IPS-18c (cell line): ENCODE data around the gene FNTB.
"Not testable (repeated sequence)": the region's sequence is repeated elsewhere in the genome, so short reads cannot be mapped to it uniquely, and the experiment has no call there.

Experiments used
- H3K4me3 ChIP-seq: 2 replicates; pipeline ENCODE4 v1.7.0; 2013; ENCODE audit warnings: low read depth, mild to moderate bottlenecking, low read length, moderate library complexity; ENCODE audit not compliant: insufficient read depth
- H3K9me3 ChIP-seq: one replicate; pipeline ENCODE4 v1.6.1; 2013; ENCODE audit warnings: mild to moderate bottlenecking, low read length, moderate library complexity; ENCODE audit not compliant: control insufficient read depth, insufficient read depth

Gene FNTB

GRCh38 chr14:65084554-65085505 lies 98.1 kb downstream of the FNTB start:
- Histone ChIP-seq H3K9me3 (peaks cover 11% of the 10 kb centered on the region), H3K4me3 (no peak overlapping the region)

- peaks cover 11% of the 10 kb centered on the region for H3K9me3 ChIP-seq
- not testable (repeated sequence) for H3K4me3 ChIP-seq
Observed at GRCh38 chr14:65086686-65087085, 100.0 kb downstream of the FNTB start.

GRCh38 chr14:65087835-65088234 lies 101.1 kb downstream of the FNTB start:
- peaks cover 11% of the 10 kb centered on the region for H3K9me3 ChIP-seq
- not testable (repeated sequence) for H3K4me3 ChIP-seq

- peaks cover 2% of the 10 kb centered on the region for H3K9me3 ChIP-seq
- H3K4me3 ChIP-seq, result no peak overlapping the region
Observed at GRCh38 chr14:65092349-65092748, 105.7 kb downstream of the FNTB start.

- Histone ChIP-seq H3K9me3 (no peaks in the 10 kb centered on the region), H3K4me3 (no peak overlapping the region)
Observed at GRCh38 chr14:65095633-65096205, 109.0 kb downstream of the FNTB start.

- no peak overlapping the region for H3K4me3 ChIP-seq
- no peaks in the 10 kb centered on the region for H3K9me3 ChIP-seq
Observed at GRCh38 chr14:65096323-65097089, 109.8 kb downstream of the FNTB start.

GRCh38 chr14:65098586-65098985 lies 111.9 kb downstream of the FNTB start:
- Histone ChIP-seq H3K4me3 (no peak overlapping the region), H3K9me3 (no peaks in the 10 kb centered on the region)

GRCh38 chr14:65100922-65101541 lies 114.3 kb downstream of the FNTB start:
- H3K9me3 ChIP-seq, result no peaks in the 10 kb centered on the region
- peak overlapping the region; percentile 87 for H3K4me3 ChIP-seq

- peak overlapping the region; percentile 87 for H3K4me3 ChIP-seq
- H3K9me3 ChIP-seq, result no peaks in the 10 kb centered on the region
Observed at GRCh38 chr14:65101631-65102440, 115.1 kb downstream of the FNTB start.

GRCh38 chr14:65102441-65103149 lies 115.9 kb downstream of the FNTB start, which contains the start of gene MAX:
TSS of gene MAX (minus strand) at chr14:65102517. CDS start at chr14:65102339, 178 bp downstream.
- Histone ChIP-seq H3K4me3 (peak within 1 kb of the TSS; percentile 87), H3K9me3 (no peaks in the 10 kb centered on the region)

- no peaks in the 10 kb centered on the region for H3K9me3 ChIP-seq
- peak overlapping the region; percentile 60; the same call in 1 of the 2 replicates for H3K4me3 ChIP-seq
Observed at GRCh38 chr14:65103150-65103760, 116.6 kb downstream of the FNTB start.

GRCh38 chr14:65104791-65105190 lies 118.1 kb downstream of the FNTB start:
- Histone ChIP-seq H3K9me3 (no peaks in the 10 kb centered on the region), H3K4me3 (no peak overlapping the region)

GRCh38 chr14:65106316-65106715 lies 119.6 kb downstream of the FNTB start:
- H3K4me3 ChIP-seq, result no peak overlapping the region
- no peaks in the 10 kb centered on the region for H3K9me3 ChIP-seq

- no peak overlapping the region for H3K4me3 ChIP-seq
- no peaks in the 10 kb centered on the region for H3K9me3 ChIP-seq
Observed at GRCh38 chr14:65106736-65107135, 120.0 kb downstream of the FNTB start.

- H3K4me3 ChIP-seq, result no peak overlapping the region
- H3K9me3 ChIP-seq, result no peaks in the 10 kb centered on the region
Observed at GRCh38 chr14:65107200-65107599, 120.5 kb downstream of the FNTB start.

- no peaks in the 10 kb centered on the region for H3K9me3 ChIP-seq
Observed at GRCh38 chr14:65109357-65109756, 122.7 kb downstream of the FNTB start.

More at GRCh38 chr14:65109357-65109756, 122.7 kb downstream of the FNTB start:
- H3K4me3 ChIP-seq, result no peak overlapping the region
